ENCODE results near the gene LCT. TPM values are rescaled to one million over a fixed set of nuclear protein-coding genes. Genes with fewer than 3 reads are reported as not detected.

LCT gene
- total and polyA plus RNA-seq, 12 donors, result not detected

- no peak for DNase-seq
- intact Hi-C loops (cut with DNase I), result no loop called here
- TF ChIP-seq CTCF (IDR thresholded peaks at IDR 0.05), result no peak
- Histone ChIP-seq H3K27me3 (no peaks in the 10 kb centered on the region), H3K36me3 (peaks cover 0 to 100% (median 68%) of the 10 kb centered on the region in 9 donors), H3K27ac (no peak overlapping the region), H3K9me3 (peaks cover 0 to 6% (median 3%) of the 10 kb centered on the region in 11 donors), H3K4me1 (no peaks in the 10 kb centered on the region), H3K4me3 (no peak overlapping the region)
- ATAC-seq, result no peak
- 88 to 95% methylated on average over 1 of the region's 1 CpG for WGBS, 2 donors
Observed at GRCh38 chr2:135762530-135762929, 74.5 kb downstream of the LCT start.

- Histone ChIP-seq H3K27ac (no peak overlapping the region), H3K4me3 (no peak overlapping the region), H3K9me3 (peaks cover 0 to 11% (median 8%) of the 10 kb centered on the region in 11 donors), H3K27me3 (no peaks in the 10 kb centered on the region), H3K36me3 (peaks cover 0 to 100% (median 71%) of the 10 kb centered on the region in 9 donors), H3K4me1 (no peaks in the 10 kb centered on the region)
- no peak for DNase-seq
- intact Hi-C loops (cut with DNase I), result no loop called here
- no peak for TF ChIP-seq CTCF (IDR thresholded peaks at IDR 0.05)
- no peak for ATAC-seq
Observed at GRCh38 chr2:135762022-135762421, 75.0 kb downstream of the LCT start.

GRCh38 chr2:135756692-135757091 lies 80.3 kb downstream of the LCT start:
- TF ChIP-seq CTCF (IDR thresholded peaks at IDR 0.05), result no peak
- intact Hi-C loops (cut with DNase I), result no loop called here
- no peak overlapping the region for H3K27ac ChIP-seq
- peaks cover 0 to 100% (median 70%) of the 10 kb centered on the region in 9 donors for H3K36me3 ChIP-seq
- H3K9me3 ChIP-seq, result peaks cover 0 to 23% (median 18%) of the 10 kb centered on the region in 11 donors
- no peaks in the 10 kb centered on the region for H3K4me1 ChIP-seq
- no peaks in the 10 kb centered on the region for H3K27me3 ChIP-seq
- no peak overlapping the region for H3K4me3 ChIP-seq
- WGBS, 2 donors, result 100% methylated on average over 1 of the region's 1 CpG
- DNase-seq, result no peak
- ATAC-seq, result no peak

- intact Hi-C loops (cut with DNase I), result no loop called here
- Histone ChIP-seq H3K36me3 (peaks cover 0 to 100% (median 59%) of the 10 kb centered on the region in 9 donors), H3K9me3 (peaks cover 0 to 23% (median 18%) of the 10 kb centered on the region in 11 donors), H3K4me3 (no peak overlapping the region), H3K4me1 (no peaks in the 10 kb centered on the region), H3K27me3 (no peaks in the 10 kb centered on the region), H3K27ac (no peak overlapping the region)
- TF ChIP-seq CTCF (IDR thresholded peaks at IDR 0.05), result no peak
- no peak for ATAC-seq
- 98% methylated on average over 2 of the region's 2 CpGs for WGBS, 2 donors
- DNase-seq, result no peak
Observed at GRCh38 chr2:135755573-135755972, 81.4 kb downstream of the LCT start.

Measured in heart right ventricle (tissue), 16 donors.